ENCODE data around the gene PTPN2. TPM values are rescaled to one million over a fixed set of nuclear protein-coding genes. Genes with fewer than 3 reads are reported as not detected.

Gene PTPN2
- total and polyA plus RNA-seq, 9 of the 15 experiments (the other 6 are each of a cell fraction or from before 2014, with no cell fraction given) = 36.6 to 66.4 (median 43.8) TPM

GRCh38 chr18:12904012-12904516, 20.0 kb upstream of the PTPN2 start (continued):
- TF ChIP-seq ZBED1 (IDR thresholded peaks at IDR 0.05) (no peak), ZNF76 (CRISPR knock-in tag; IDR thresholded peaks at IDR 0.05; ENCODE audit: borderline replicate concordance) (no peak), ZNF431 (CRISPR knock-in tag; IDR thresholded peaks at IDR 0.05) (no peak), HDAC1 (IDR thresholded peaks at IDR 0.05) (no peak), SMAD4 (CRISPR knock-in tag; conservative IDR thresholded peaks at IDR 0.05) (0 out of 2 replicates have a peak, but pooled peaks have one; percentile 28), XRCC5 (IDR thresholded peaks at IDR 0.05; ENCODE audit: low read depth, low read length) (no peak), ZNF780A (CRISPR knock-in tag; IDR thresholded peaks at IDR 0.05) (no peak), ESRRA (IDR thresholded peaks at IDR 0.05; ENCODE audit: borderline replicate concordance, low read depth) (peak; percentile 23; the same call in 1 of the 2 replicates), ZBTB7A (IDR thresholded peaks at IDR 0.05; ENCODE audit: borderline replicate concordance, control insufficient read depth, low read depth, low read length) (no peak), ZNF696 (CRISPR knock-in tag; conservative IDR thresholded peaks at IDR 0.05) (no peak), CBFA2T3 (IDR thresholded peaks at IDR 0.05) (no peak), CTCFL (IDR thresholded peaks at IDR 0.05; ENCODE audit: borderline replicate concordance, insufficient read depth, low read depth, low read length, poor library complexity, severe bottlenecking) (no peak), PPARD (CRISPR knock-in tag; IDR thresholded peaks at IDR 0.05) (no peak), ELF2 (CRISPR knock-in tag; IDR thresholded peaks at IDR 0.05) (no peak), CAMTA2 (CRISPR knock-in tag; conservative IDR thresholded peaks at IDR 0.05) (no peak), SRSF1 (IDR thresholded peaks at IDR 0.05; ENCODE audit: low read depth, low read length) (no peak), ADNP (tag; IDR thresholded peaks at IDR 0.05) (no peak), RAD21 (CRISPR knock-in tag; conservative IDR thresholded peaks at IDR 0.05 in 1 of 2, IDR thresholded peaks at IDR 0.05 in 1 of 2) (no peak), TSC22D4 (tag; IDR thresholded peaks at IDR 0.05) (no peak), ZFP1 (CRISPR knock-in tag; IDR thresholded peaks at IDR 0.05) (no peak), CCNT2 (IDR thresholded peaks at IDR 0.05; ENCODE audit: borderline replicate concordance, extremely low read depth, insufficient read length, low read depth, low read length) (no peak), CBX5 (IDR thresholded peaks at IDR 0.05; ENCODE audit: borderline replicate concordance, low read depth) (no peak), DIDO1 (tag; IDR thresholded peaks at IDR 0.05; ENCODE audit: low read depth) (no peak), CREB1 (IDR thresholded peaks at IDR 0.05) (no peak), CREB1 (CRISPR knock-in tag; IDR thresholded peaks at IDR 0.05) (no peak), ZNF212 (CRISPR knock-in tag; IDR thresholded peaks at IDR 0.05) (no peak), MEF2D (tag; conservative IDR thresholded peaks at IDR 0.05; ENCODE audit: low read depth) (0 out of 2 replicates have a peak, but pooled peaks have one; percentile 8)
- TF ChIP-seq, protein P1, sequence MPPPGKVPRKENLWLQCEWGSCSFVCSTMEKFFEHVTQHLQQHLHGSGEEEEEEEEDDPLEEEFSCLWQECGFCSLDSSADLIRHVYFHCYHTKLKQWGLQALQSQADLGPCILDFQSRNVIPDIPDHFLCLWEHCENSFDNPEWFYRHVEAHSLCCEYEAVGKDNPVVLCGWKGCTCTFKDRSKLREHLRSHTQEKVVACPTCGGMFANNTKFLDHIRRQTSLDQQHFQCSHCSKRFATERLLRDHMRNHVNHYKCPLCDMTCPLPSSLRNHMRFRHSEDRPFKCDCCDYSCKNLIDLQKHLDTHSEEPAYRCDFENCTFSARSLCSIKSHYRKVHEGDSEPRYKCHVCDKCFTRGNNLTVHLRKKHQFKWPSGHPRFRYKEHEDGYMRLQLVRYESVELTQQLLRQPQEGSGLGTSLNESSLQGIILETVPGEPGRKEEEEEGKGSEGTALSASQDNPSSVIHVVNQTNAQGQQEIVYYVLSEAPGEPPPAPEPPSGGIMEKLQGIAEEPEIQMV (tag; conservative IDR thresholded peaks at IDR 0.05; ENCODE audit: low read depth) = no peak

All from K562 (cell line).